Osteoblast (primary cell): ENCODE data around the gene DPP10. TPM values are rescaled to one million over a fixed set of nuclear protein-coding genes. Genes with fewer than 3 reads are reported as not detected.

Source experiments
- DNase-seq: peaks from one replicate; pipeline ENCODE4 v3.0.0; 2011; ENCODE audit warnings: low spot score, mixed read lengths; ENCODE audit not compliant: insufficient read length; ENCODE audit errors: missing footprints
- H2AFZ ChIP-seq: 2 replicates; pipeline ENCODE4 v1.6.0; 2011; ENCODE audit warnings: mild to moderate bottlenecking, low read length
- H3K27ac ChIP-seq: 2 replicates; pipeline ENCODE4 v1.5.1; 2011; ENCODE audit warnings: mild to moderate bottlenecking, low read depth, low read length, moderate library complexity
- H3K27me3 ChIP-seq: 2 replicates; pipeline ENCODE4 v1.6.0; 2012; ENCODE audit warnings: mild to moderate bottlenecking, control low read depth, inconsistent platforms, low read length, moderate library complexity; ENCODE audit not compliant: insufficient read depth
- H3K36me3 ChIP-seq: 2 replicates; pipeline ENCODE4 v1.5.1; 2011; ENCODE audit warnings: mild to moderate bottlenecking, low read length, control low read depth, moderate library complexity; ENCODE audit not compliant: insufficient read depth
- H3K4me1 ChIP-seq: 2 replicates; pipeline ENCODE4 v1.5.1; 2011; ENCODE audit warnings: mild to moderate bottlenecking, low read length, control low read depth, moderate library complexity; ENCODE audit not compliant: insufficient read depth
- H3K4me2 ChIP-seq: 2 replicates; pipeline ENCODE4 v1.6.0; 2011; ENCODE audit warnings: mild to moderate bottlenecking, low read length; ENCODE audit not compliant: insufficient read depth
- H3K4me3 ChIP-seq: fragments of 200-600 bp; sonication (generic); 3 replicates; pipeline ENCODE4 v1.5.1; 2012; ENCODE audit warnings: mild to moderate bottlenecking, low read length, inconsistent platforms; ENCODE audit not compliant: insufficient read depth
- H3K79me2 ChIP-seq: 2 replicates; pipeline ENCODE4 v1.6.0; 2012; ENCODE audit warnings: mild to moderate bottlenecking, low read length, control low read depth, inconsistent platforms; ENCODE audit not compliant: insufficient read depth
- H3K9me3 ChIP-seq: 2 replicates; pipeline ENCODE4 v1.5.1; 2011; ENCODE audit warnings: low read depth, low read length, control low read depth
- H4K20me1 ChIP-seq: 2 replicates; pipeline ENCODE4 v1.6.0; 2012; ENCODE audit warnings: mild to moderate bottlenecking, low read length, control low read depth; ENCODE audit not compliant: insufficient read depth
- total RNA-seq: library from RNA; depleted of rRNA; stranded (reverse); fragments of >200 nt; gene quantifications from 2 replicates; pipeline ENCODE4 v1.2.3, GENCODE V29; 2012
- TF ChIP-seq, protein P1 (sequence below): IDR thresholded peaks from 2 replicates; pipeline ENCODE4 v1.5.1; 2011; ENCODE audit warnings: mild to moderate bottlenecking, low read depth, low read length, moderate library complexity; ENCODE audit errors: extremely low read depth

The DPP10 gene
- total RNA-seq, 1 donor = not detected

- Histone ChIP-seq H3K4me2 (no peak overlapping the region), H3K79me2 (no peaks in the 10 kb centered on the region), H3K4me3 (no peak overlapping the region), H3K36me3 (no peaks in the 10 kb centered on the region), H3K27ac (no peak overlapping the region), H3K4me1 (no peaks in the 10 kb centered on the region), H3K27me3 (no peaks in the 10 kb centered on the region), H3K9me3 (no peaks in the 10 kb centered on the region), H2AFZ (no peak overlapping the region), H4K20me1 (no peaks in the 10 kb centered on the region)
- TF ChIP-seq, protein P1, sequence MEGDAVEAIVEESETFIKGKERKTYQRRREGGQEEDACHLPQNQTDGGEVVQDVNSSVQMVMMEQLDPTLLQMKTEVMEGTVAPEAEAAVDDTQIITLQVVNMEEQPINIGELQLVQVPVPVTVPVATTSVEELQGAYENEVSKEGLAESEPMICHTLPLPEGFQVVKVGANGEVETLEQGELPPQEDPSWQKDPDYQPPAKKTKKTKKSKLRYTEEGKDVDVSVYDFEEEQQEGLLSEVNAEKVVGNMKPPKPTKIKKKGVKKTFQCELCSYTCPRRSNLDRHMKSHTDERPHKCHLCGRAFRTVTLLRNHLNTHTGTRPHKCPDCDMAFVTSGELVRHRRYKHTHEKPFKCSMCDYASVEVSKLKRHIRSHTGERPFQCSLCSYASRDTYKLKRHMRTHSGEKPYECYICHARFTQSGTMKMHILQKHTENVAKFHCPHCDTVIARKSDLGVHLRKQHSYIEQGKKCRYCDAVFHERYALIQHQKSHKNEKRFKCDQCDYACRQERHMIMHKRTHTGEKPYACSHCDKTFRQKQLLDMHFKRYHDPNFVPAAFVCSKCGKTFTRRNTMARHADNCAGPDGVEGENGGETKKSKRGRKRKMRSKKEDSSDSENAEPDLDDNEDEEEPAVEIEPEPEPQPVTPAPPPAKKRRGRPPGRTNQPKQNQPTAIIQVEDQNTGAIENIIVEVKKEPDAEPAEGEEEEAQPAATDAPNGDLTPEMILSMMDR = no peak
- no peak for DNase-seq
Observed at GRCh38 chr2:114754907-114755563, 312.6 kb downstream of the DPP10 start.

DNA sequence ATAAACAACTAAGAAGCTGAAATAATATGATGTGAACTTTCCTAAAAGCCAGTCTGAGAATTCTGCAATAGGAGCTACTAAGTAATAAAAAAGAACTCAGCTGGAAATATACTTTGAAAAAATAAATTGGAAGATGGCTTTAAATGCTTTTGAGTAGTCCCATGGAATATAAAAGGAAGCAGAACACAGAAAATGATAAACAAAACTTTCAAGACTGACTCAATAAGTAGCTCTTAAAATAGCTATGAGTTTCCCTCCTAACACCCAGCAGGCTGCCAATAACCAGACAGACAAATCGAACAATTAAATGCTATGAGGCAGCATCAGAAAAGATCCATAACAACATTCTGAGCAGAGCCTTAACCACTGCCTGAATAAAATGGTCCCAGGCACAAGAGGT is 319.9 kb downstream of the DPP10 start:
- TF ChIP-seq, protein P1 = no peak
- Histone ChIP-seq H3K4me2 (no peak overlapping the region), H3K79me2 (no peaks in the 10 kb centered on the region), H3K27ac (no peak overlapping the region), H3K9me3 (no peaks in the 10 kb centered on the region), H3K36me3 (no peaks in the 10 kb centered on the region), H4K20me1 (no peaks in the 10 kb centered on the region), H3K4me1 (no peaks in the 10 kb centered on the region), H3K27me3 (no peaks in the 10 kb centered on the region), H3K4me3 (no peak overlapping the region), H2AFZ (no peak overlapping the region)
- no peak for DNase-seq

- Histone ChIP-seq H4K20me1 (no peaks in the 10 kb centered on the region), H3K4me1 (no peaks in the 10 kb centered on the region), H3K79me2 (no peaks in the 10 kb centered on the region), H3K4me2 (no peak overlapping the region), H3K27me3 (no peaks in the 10 kb centered on the region), H3K27ac (no peak overlapping the region), H2AFZ (no peak overlapping the region), H3K9me3 (no peaks in the 10 kb centered on the region), H3K4me3 (no peak overlapping the region), H3K36me3 (no peaks in the 10 kb centered on the region)
- TF ChIP-seq, protein P1 = no peak
- DNase-seq = no peak
Observed at GRCh38 chr2:114762986-114763385, 320.5 kb downstream of the DPP10 start.

- no peak overlapping the region for H3K4me2 ChIP-seq
- TF ChIP-seq, protein P1 = no peak
- no peaks in the 10 kb centered on the region for H3K36me3 ChIP-seq
- H3K4me3 ChIP-seq = no peak overlapping the region
- H4K20me1 ChIP-seq = no peaks in the 10 kb centered on the region
- H3K9me3 ChIP-seq = peaks cover 2% of the 10 kb centered on the region
- H2AFZ ChIP-seq = no peak overlapping the region
- no peak for DNase-seq
- H3K79me2 ChIP-seq = no peaks in the 10 kb centered on the region
- H3K4me1 ChIP-seq = no peaks in the 10 kb centered on the region
- H3K27ac ChIP-seq = no peak overlapping the region
- no peaks in the 10 kb centered on the region for H3K27me3 ChIP-seq
Observed at GRCh38 chr2:114769110-114769509, 326.7 kb downstream of the DPP10 start.
